Activated CD8-positive, alpha-beta memory T cell treated with anti-CD3 and anti-CD28 coated beads, Interleukin-2, amount 50 U/mL, for 1 hour (primary cell): ENCODE data around the gene PDP2.
"Not testable (repeated sequence)": the region's sequence is repeated elsewhere in the genome, so short reads cannot be mapped to it uniquely, and the experiment has no call there.

ENCODE experiments used
- DNase-seq: peaks from one replicate; pipeline ENCODE4 v3.0.0-alpha.2; 2020; ENCODE audit errors: extremely low read depth

The PDP2 gene

GRCh38 chr16:66886321-66886720 is 6.0 kb downstream of the PDP2 start:
- DNase-seq, result no peak

GRCh38 chr16:66886914-66887313 is 6.6 kb downstream of the PDP2 start:
- no peak for DNase-seq

GRCh38 chr16:66888647-66889615 is 8.6 kb downstream of the PDP2 start:
- DNase-seq, result no peak

- no peak for DNase-seq
Measured at GRCh38 chr16:66889622-66890021, 9.3 kb downstream of the PDP2 start.

- DNase-seq, result no peak
Measured at GRCh38 chr16:66890799-66891198, 10.5 kb downstream of the PDP2 start.

- no peak for DNase-seq
Measured at GRCh38 chr16:66891360-66891759, 11.0 kb downstream of the PDP2 start.

GRCh38 chr16:66891797-66892196 is 11.5 kb downstream of the PDP2 start:
- no peak for DNase-seq

- DNase-seq, result no peak
Measured at GRCh38 chr16:66894055-66894454, 13.7 kb downstream of the PDP2 start.

GRCh38 chr16:66894948-66895688 is 14.8 kb downstream of the PDP2 start:
- no peak for DNase-seq

- DNase-seq, result no peak
Measured at GRCh38 chr16:66895689-66895979, 15.3 kb downstream of the PDP2 start.

- DNase-seq, result no peak
Measured at GRCh38 chr16:66895999-66896398, 15.7 kb downstream of the PDP2 start.

- not testable (repeated sequence) for DNase-seq
Measured at GRCh38 chr16:66896682-66897081, 16.4 kb downstream of the PDP2 start.

- DNase-seq, result no peak
Measured at GRCh38 chr16:66898207-66898606, 17.9 kb downstream of the PDP2 start.

GRCh38 chr16:66898933-66899309 is 18.6 kb downstream of the PDP2 start:
- DNase-seq, result no peak

- no peak for DNase-seq
Measured at GRCh38 chr16:66899310-66899944, 19.1 kb downstream of the PDP2 start.

GRCh38 chr16:66899945-66900710 is 19.8 kb downstream of the PDP2 start:
- DNase-seq, result no peak

- DNase-seq, result no peak
Measured at GRCh38 chr16:66900721-66901441, 20.6 kb downstream of the PDP2 start.

- no peak for DNase-seq
Measured at GRCh38 chr16:66901626-66902025, 21.3 kb downstream of the PDP2 start.

GRCh38 chr16:66902648-66903543 is 22.6 kb downstream of the PDP2 start:
- DNase-seq, result no peak
